NCI-H1694 (cell line): ENCODE results near the gene EIF1.

Source experiments
- DNase-seq: peaks from one replicate; lab custom pipeline; 2025; lab: John Stamatoyannopoulos, UW

EIF1 gene

DNA sequence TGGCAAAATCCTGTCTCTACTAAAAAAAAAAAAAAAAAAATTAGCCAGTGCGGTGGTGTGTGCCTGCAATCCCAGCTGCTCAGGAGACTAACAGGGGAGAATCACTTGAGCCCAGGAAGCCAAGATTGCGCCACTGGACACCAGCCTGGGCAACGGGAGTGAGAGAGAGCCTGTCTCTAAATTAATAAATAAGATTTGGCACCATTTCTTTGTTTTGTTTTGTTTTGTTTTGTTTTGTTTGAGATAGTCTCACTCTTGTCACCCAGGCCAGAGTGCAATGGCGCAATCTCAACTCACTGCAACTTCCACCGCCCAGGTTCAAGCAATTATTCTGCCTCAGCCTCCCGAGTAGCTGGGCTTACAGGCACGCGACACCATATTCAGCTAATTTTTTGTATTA lies 14.0 kb downstream of the EIF1 start:
- no peak for DNase-seq

DNA sequence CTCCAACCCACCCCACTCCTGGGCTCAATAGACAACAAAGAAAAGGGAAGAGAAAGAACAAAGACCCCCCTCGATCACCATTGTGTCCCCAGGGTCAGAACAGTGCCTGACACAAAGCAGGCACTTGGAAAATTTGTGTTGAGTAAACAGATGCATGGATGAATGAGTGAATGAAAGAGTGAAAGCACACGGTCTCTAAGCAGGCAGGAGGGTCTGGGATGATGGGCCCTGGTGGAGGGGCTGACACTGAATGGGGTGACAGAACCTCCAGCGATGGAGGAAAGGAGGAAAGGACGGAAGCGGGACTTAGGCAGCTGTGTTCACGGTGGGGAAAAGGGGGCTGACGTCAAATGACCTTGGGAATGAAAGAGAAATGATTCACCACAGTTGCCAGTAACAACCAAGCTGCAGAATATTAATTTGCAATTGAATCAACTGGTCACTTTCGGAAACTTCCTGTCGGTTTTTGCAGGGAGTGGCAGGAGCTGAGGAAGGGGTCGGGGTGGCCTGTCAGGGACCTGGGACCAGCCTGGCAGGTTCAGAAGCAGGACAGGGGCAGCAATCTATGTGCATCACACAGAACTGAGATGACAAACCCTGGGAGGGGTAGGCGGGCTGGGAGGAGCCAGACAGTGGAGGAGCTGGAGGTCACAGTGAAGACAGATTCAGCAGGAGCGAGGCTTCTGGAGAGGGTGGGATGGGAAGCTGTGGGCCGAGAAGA lies 16.7 kb downstream of the EIF1 start:
- no peak for DNase-seq

DNA sequence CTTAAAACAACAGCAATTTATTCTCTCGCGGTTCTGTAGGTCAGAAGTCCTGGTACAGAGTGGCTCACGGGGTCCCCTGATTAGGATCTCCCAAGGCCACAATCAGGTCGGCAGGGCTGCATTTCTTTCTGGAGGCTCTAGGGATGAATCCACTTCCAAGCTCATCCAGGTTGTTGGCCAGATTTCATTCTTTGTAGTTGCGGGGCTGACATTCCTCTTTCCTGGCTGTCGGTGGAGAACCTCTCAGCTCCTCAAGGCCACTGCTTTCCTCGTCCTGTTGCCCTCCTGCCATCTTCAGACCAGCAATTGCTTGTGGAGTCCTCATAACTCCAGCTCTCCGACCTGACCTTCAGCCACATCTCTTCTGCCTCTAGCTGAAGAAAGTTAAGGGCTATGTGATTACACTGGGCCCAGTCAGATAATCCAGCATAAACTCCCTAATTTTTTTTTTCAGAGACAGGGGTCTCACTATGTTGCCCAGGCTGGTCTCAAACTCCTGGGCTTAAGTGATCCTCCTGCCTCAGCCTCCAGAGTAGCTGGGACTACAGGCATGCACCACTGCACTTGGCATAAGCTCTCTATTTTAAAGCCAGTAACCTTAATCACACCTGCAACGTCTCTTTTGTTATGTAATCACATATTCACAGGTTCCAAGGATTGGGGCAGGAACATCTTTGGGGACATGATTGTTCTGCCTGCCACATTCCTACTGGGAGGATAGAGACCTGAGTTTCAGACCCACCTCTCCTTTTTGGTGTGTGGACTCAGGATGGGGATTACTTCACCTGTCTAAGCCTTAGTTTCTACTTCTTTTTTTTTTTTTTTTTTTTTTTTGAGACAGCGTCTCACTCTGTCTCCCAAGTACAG lies 19.4 kb downstream of the EIF1 start:
- DNase-seq, result no peak

GRCh38 chr17:41710472-41711090 lies 21.9 kb downstream of the EIF1 start:
- no peak for DNase-seq

GRCh38 chr17:41711669-41712400 lies 23.1 kb downstream of the EIF1 start, which contains the start of gene GAST:
TSS of gene GAST (plus strand) at chr17:41712331. CDS start at chr17:41715437, 3,106 bp downstream.
- DNase-seq, result no peak

DNA sequence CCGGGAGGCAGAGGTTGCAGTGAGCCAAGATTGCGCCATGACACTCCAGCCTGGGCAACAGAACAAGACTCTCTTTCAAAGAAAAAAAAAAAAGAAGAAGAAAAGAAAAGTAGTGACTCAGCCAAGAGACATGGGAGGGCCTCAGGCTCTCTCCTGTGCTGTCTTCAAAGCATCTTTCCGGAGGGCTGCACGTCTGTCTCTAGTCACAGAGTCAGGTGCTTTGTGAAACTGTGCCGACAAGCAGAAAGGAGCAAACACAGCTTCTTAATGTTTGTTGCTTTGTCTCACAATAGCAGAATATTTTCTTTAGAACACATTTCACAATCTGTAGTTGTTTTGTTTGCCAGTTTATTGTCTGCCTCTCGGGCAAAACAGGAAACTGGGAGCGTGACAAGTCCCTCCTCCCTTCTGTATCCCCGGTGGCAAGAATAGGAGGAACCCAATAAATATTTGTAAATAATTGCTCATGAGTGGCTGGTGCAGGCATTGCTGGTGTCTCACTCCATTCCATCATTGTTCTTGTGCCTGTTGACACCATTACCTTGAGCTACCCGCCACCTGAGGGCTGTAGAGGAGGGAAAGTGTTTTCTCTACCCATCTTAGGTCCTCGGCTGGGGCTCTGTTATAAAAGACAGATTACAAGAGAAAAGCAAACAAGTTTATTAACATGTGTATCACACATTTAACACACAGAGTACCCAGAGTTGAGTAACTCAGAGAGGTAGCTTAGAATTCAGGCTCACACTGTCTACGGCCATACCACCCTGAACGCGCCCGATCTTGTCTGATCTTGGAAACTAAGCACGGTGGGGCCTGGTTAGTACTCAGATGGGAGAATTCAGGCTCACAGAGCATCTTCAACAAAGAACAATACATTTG lies 29.0 kb downstream of the EIF1 start:
- DNase-seq, result no peak

- no peak for DNase-seq
Observed at GRCh38 chr17:41718287-41718645, 29.6 kb downstream of the EIF1 start.

DNA sequence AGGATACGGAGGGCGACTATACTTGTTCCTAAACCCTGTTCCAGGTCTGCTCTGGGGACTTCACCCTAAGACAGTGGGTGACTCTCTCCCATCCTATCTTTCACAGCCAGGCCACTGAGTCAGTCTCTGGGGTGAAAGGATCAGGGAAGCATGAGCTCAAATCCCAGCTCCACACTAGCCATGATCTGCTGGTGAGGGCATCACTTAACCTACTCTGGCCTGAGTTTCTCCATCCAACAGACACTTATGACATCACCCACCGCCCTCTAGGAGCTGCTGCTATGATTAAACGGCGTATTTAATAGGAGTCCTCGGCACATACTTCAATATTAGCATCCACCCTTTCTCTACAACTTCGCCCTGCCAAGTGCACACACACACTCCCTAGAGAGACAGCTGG lies 33.5 kb downstream of the EIF1 start:
- DNase-seq, result no peak

DNA sequence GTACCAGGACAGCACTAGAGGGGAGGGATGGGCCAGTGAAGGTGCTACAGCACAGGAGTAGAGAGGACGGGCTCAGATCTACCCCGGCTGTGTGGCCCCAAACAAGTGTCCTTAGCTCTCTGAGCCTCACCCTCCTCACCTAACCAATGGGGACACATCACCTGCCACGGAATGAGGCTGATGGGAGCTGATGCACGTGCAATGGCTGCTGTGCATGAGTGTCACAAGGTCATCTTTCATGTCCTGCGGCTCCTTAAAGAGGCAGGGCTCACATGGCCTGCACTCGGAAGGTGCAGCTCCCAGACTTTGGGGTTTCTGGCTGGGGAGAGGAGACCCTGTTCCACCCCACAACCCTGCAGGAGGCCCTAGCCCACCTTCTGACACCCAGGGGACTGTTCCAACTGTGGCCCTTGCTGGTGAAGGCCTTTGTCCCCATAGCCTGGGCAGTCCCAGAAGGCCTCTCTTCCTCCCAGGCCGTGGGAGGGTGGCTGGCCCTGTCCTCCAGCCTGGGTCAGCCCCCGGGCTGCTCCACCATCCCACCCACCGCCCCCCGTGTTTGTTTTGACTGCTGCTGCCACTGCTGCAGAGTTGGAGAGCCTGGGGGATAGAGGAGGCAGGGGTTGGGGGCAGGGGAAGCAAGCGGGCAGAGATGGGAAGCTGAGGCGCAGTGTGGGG lies 35.3 kb downstream of the EIF1 start:
- no peak for DNase-seq

GRCh38 chr17:41724476-41725050 lies 35.9 kb downstream of the EIF1 start:
- DNase-seq, result no peak

GRCh38 chr17:41725134-41725533 lies 36.4 kb downstream of the EIF1 start:
- DNase-seq, result no peak

- no peak for DNase-seq
Observed at GRCh38 chr17:41728056-41728455, 39.4 kb downstream of the EIF1 start.

- DNase-seq, result no peak
Observed at GRCh38 chr17:41730479-41730878, 41.8 kb downstream of the EIF1 start.

DNA sequence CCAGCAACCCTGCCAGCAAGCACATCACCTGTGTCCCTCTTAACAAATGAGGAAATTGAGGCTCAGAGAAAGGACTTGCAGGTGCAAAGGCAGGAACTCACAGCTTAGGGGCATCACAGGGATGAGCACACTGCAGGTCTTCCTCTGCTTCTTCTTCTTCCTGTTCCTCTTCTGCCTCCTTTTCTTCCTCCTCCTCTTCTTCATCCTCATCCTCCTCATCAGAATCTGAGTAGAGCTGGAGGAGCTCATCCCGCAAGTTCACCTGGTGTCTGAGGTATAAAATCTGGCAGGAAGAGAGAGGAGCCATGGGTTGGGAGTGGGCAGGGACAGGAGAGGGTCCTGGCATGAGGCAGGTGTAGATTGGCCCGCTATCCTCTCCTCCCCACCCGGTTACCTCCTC lies 43.2 kb downstream of the EIF1 start:
- DNase-seq, result no peak

GRCh38 chr17:41733348-41734138 lies 44.9 kb downstream of the EIF1 start:
- DNase-seq, result no peak

GRCh38 chr17:41734139-41734948 lies 45.7 kb downstream of the EIF1 start, which contains the start of gene HAP1:
TSS of gene HAP1 (minus strand) at chr17:41734643. CDS start at chr17:41734634, 9 bp downstream.
- no peak for DNase-seq

DNA sequence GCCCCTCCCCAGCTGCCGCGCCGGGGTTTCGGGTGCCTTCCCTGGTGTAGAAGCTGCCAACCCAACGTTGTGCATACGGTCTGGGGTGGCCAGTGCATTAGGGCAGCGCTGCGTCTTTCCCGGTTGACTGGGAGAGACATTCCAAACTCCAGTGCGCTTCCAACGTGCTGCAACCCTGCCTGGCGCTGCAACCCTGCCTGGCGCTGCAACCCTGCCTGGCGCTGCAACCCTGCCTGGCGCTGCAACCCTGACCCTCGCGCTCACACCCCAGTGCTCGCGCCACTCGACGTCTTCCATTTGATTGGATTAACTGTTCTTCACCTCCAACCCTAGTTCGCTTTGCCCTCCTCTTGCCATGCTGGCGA lies 46.2 kb downstream of the EIF1 start:
- no peak for DNase-seq

GRCh38 chr17:41735744-41736143 lies 47.1 kb downstream of the EIF1 start:
- DNase-seq, result no peak
